GM19328 (cell line): ENCODE data around the gene EPHA3.

ENCODE experiments used
- ATAC-seq: cut with Tn5 transposase; IDR thresholded peaks from one replicate; pipeline ENCODE4 v1.9.1; 2021; ENCODE audit warnings: mild to moderate bottlenecking, moderate library complexity; ENCODE audit not compliant: unreplicated experiment

Gene EPHA3

GRCh38 chr3:89527736-89528305 lies 420.4 kb downstream of the EPHA3 start:
- ATAC-seq = no peak
